ENCODE results near the gene ABAT.

Gene ABAT

DNA sequence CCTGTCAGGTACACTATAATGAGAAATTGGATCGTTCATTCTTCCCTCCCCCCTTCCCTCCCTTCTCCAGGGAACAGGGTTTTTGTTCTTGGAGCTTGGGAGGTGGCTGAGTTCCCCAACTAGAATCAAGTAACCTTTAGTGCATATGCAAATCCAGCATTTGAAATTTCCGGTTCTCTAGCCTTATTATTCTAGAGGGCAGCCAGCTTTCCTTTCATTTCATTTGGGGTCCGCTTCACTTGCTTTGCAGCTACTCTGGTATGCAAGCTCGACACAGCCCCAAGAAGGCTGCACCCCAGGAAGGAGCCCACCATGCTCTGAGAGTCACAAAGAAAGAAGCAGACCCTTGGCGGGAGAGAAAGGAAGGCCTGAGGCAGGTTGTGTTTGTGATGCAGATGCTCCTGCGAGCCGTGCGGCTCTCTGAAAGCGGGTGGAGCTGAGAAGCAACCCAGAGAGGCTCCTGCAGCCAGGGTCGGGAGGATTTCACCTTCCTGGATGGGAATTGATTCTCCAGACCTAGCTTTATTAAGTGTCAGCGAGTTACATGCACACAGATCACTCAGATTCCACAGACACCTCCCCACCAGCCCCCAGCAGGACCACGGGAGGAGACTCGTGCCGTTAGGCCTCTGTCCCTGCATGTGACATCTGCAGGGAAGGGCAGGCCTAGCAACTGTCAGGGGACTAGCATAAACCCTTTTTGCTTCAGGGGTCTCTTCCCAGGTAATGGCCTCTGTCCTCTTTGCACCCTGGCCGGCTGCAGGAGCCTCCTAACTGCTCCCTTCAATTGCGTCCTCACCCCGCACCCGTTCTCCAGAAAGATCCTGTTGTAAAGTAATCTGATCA, 157.7 kb downstream of the ABAT start:
- TF ChIP-seq, protein P1, sequence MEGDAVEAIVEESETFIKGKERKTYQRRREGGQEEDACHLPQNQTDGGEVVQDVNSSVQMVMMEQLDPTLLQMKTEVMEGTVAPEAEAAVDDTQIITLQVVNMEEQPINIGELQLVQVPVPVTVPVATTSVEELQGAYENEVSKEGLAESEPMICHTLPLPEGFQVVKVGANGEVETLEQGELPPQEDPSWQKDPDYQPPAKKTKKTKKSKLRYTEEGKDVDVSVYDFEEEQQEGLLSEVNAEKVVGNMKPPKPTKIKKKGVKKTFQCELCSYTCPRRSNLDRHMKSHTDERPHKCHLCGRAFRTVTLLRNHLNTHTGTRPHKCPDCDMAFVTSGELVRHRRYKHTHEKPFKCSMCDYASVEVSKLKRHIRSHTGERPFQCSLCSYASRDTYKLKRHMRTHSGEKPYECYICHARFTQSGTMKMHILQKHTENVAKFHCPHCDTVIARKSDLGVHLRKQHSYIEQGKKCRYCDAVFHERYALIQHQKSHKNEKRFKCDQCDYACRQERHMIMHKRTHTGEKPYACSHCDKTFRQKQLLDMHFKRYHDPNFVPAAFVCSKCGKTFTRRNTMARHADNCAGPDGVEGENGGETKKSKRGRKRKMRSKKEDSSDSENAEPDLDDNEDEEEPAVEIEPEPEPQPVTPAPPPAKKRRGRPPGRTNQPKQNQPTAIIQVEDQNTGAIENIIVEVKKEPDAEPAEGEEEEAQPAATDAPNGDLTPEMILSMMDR (IDR thresholded peaks at IDR 0.05; ENCODE audit: low read depth, low read length), result no peak

DNA sequence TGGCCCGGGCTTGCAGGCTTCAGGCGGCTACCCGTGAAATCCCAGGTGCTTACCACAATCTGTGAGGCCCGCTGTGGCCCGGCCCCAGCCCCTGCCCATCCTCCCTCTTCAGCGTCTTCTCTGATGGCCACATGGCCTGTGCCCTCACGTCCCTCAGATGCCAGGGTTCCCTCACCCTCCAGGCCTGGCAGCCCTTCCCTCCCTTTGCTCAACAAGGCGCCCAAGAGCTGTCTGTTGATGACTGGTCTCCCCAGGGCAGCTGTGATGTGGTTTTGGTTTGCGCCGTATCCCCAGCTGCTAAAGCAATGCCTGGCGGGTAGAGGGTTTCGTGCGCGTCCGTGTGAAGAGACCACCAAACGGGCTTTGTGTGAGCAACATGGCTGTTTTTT, 158.3 kb downstream of the ABAT start:
- TF ChIP-seq, protein P1 (IDR thresholded peaks at IDR 0.05; ENCODE audit: low read depth, low read length), result no peak
- DNase-seq (ENCODE audit: extremely low read depth, low read depth), result no peak

More for the DNA sequence above, 157.7 kb downstream of the ABAT start:
- DNase-seq (ENCODE audit: extremely low read depth, low read depth), result no peak
